Uterus (tissue), 2 donors: ENCODE results near the gene ZSCAN10.

Experiments
- CTCF ChIP-seq, 4 experiments: fragments of 200-600 bp in 2 of 4; fragments of 450-650 bp in 2 of 4; sonication (generic) in 2 of 4; IDR thresholded peaks; one replicate each; pipeline ENCODE4 v1.5.1; 2016 to 2019; ENCODE audit warnings: antibody characterized with exemption in 4 of 4, mild to moderate bottlenecking in 2 of 4, moderate library complexity in 1 of 4
- POLR2A ChIP-seq, 2 donors: fragments of 450-650 bp; IDR thresholded peaks; one replicate each; pipeline ENCODE4 v1.6.1; 2016; ENCODE audit warnings: antibody characterized with exemption in 2 of 2, mild to moderate bottlenecking in 1 of 2, moderate library complexity in 1 of 2

GRCh38 chr16:3148256-3149192 is 49.4 kb upstream of the ZSCAN10 start:
- TF ChIP-seq CTCF (IDR thresholded peaks at IDR 0.05) (no peak), POLR2A (IDR thresholded peaks at IDR 0.05) (no peak)
